MM.1S (cell line): Measurements from ENCODE around the gene SCAPER.
"Not testable (repeated sequence)": the region's sequence is repeated elsewhere in the genome, so short reads cannot be mapped to it uniquely, and the experiment has no call there.

ENCODE experiments used
- DNase-seq: peaks from one replicate; pipeline ENCODE4 v3.0.0-alpha.2; 2015
- H2AFZ ChIP-seq: fragments of 300-600 bp; sonication (generic); 2 replicates; pipeline ENCODE4 v1.6.0; 2016; ENCODE audit warnings: antibody characterized with exemption, low read length
- H3F3A ChIP-seq: fragments of 300-600 bp; sonication (generic); 2 replicates; pipeline ENCODE4 v1.6.1; 2016; ENCODE audit warnings: mild to moderate bottlenecking, antibody characterized with exemption, low read length, moderate library complexity, mixed read lengths; ENCODE audit not compliant: insufficient read depth
- H3K27ac ChIP-seq: fragments of 300-600 bp; sonication (generic); 2 replicates; pipeline ENCODE4 v1.5.1; 2016; ENCODE audit warnings: mild to moderate bottlenecking, low read length
- H3K27me3 ChIP-seq: fragments of 300-600 bp; sonication (generic); replicated peaks from 2 replicates; pipeline ENCODE4 v1.6.0; 2016; ENCODE audit warnings: low read length; ENCODE audit not compliant: insufficient read depth
- H3K36me3 ChIP-seq: fragments of 300-600 bp; sonication (generic); replicated peaks from 2 replicates; pipeline ENCODE4 v1.6.1; 2016; ENCODE audit warnings: mild to moderate bottlenecking, low read length, mixed read lengths; ENCODE audit not compliant: insufficient read depth
- H3K4me1 ChIP-seq: fragments of 300-600 bp; sonication (generic); 2 replicates; pipeline ENCODE4 v1.6.1; 2016; ENCODE audit warnings: low read length, mixed read lengths
- H3K4me2 ChIP-seq: fragments of 300-600 bp; sonication (generic); 2 replicates; pipeline ENCODE4 v1.6.0; 2016; ENCODE audit warnings: low read depth, low read length
- H3K4me3 ChIP-seq: fragments of 300-600 bp; sonication (generic); 2 replicates; pipeline ENCODE4 v1.5.1; 2016; ENCODE audit warnings: low read length, mixed read lengths
- H3K79me2 ChIP-seq: fragments of 300-600 bp; sonication (generic); 2 replicates; pipeline ENCODE4 v1.6.1; 2016; ENCODE audit warnings: mixed run types, low read length, mixed read lengths
- H3K9ac ChIP-seq: fragments of 300-600 bp; sonication (generic); 2 replicates; pipeline ENCODE4 v1.6.1; 2016; ENCODE audit warnings: low read length, mixed read lengths
- H3K9me2 ChIP-seq: fragments of 300-600 bp; sonication (generic); replicated peaks from 2 replicates; pipeline ENCODE4 v1.6.1; 2016; ENCODE audit warnings: mild to moderate bottlenecking, low read length, mixed read lengths; ENCODE audit not compliant: insufficient read depth
- H3K9me3 ChIP-seq: fragments of 300-600 bp; sonication (generic); replicated peaks from 2 replicates; pipeline ENCODE4 v1.6.1; 2016; ENCODE audit warnings: mild to moderate bottlenecking, low read length, mixed read lengths; ENCODE audit not compliant: insufficient read depth
- H4K20me1 ChIP-seq: fragments of 300-600 bp; sonication (generic); 2 replicates; pipeline ENCODE4 v1.6.1; 2016; ENCODE audit warnings: mild to moderate bottlenecking, low read length, moderate library complexity, mixed read lengths; ENCODE audit not compliant: insufficient read depth
- CTCF ChIP-seq: fragments of 300-600 bp; sonication (generic); IDR thresholded peaks from 2 replicates; pipeline ENCODE4 v1.5.1; 2016; ENCODE audit warnings: antibody characterized with exemption, low read length, mixed read lengths
- EZH2 ChIP-seq: fragments of 300-600 bp; sonication (generic); optimal IDR thresholded peaks from 2 replicates; pipeline ENCODE3; 2017; ENCODE audit warnings: low read depth, mild to moderate bottlenecking, antibody characterized with exemption, low read length, mixed read lengths
- EZH2phosphoT487 ChIP-seq: fragments of 300-600 bp; sonication (generic); IDR thresholded peaks from 2 replicates; pipeline ENCODE4 v1.6.1; 2018; ENCODE audit warnings: antibody characterized with exemption, low read length

SCAPER gene

GRCh38 chr15:76885212-76885611 lies 19.9 kb downstream of the SCAPER start:
- no peak overlapping the region for H3K4me3 ChIP-seq
- peaks cover 17% of the 10 kb centered on the region for H3K79me2 ChIP-seq
- no peak for TF ChIP-seq EZH2phosphoT487
- H3K36me3 ChIP-seq, result no peaks in the 10 kb centered on the region
- DNase-seq, result no peak
- H3K9ac ChIP-seq, result no peak overlapping the region
- H3K9me2 ChIP-seq, result no peaks in the 10 kb centered on the region
- H2AFZ ChIP-seq, result no peak overlapping the region
- no peaks in the 10 kb centered on the region for H3K4me1 ChIP-seq
- no peaks in the 10 kb centered on the region for H3K9me3 ChIP-seq
- no peak overlapping the region for H3K27ac ChIP-seq
- H4K20me1 ChIP-seq, result no peaks in the 10 kb centered on the region
- no peak overlapping the region for H3K4me2 ChIP-seq
- no peaks in the 10 kb centered on the region for H3F3A ChIP-seq
- H3K27me3 ChIP-seq, result no peaks in the 10 kb centered on the region

DNA sequence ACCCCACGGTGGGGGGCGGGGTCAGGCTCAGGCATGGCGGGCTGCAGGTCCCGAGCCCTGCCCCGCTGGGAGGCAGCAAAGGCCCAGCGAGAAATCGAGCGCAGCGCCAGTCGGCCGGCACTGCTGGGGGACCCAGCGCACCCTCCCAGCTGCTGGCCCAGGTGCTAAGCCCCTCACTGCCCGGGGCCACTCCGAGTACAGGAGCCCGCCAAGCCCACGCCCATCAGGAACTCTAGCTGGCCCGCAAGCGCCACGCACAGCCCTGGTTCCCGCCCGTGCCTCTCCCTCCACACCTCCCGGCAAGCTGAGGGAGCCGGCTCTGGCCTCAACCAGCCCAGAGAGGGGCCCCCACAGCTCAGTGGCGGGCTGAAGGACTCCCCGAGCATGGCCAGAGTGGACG lies 29.2 kb downstream of the SCAPER start:
- Histone ChIP-seq H3K9me3 (no peaks in the 10 kb centered on the region), H3K4me2 (no peak overlapping the region), H3K9ac (no peak overlapping the region), H3K36me3 (no peaks in the 10 kb centered on the region), H3F3A (no peaks in the 10 kb centered on the region), H3K9me2 (no peaks in the 10 kb centered on the region), H3K4me1 (no peaks in the 10 kb centered on the region; the same call in 1 of the 2 replicates), H3K27me3 (no peaks in the 10 kb centered on the region), H4K20me1 (no peaks in the 10 kb centered on the region), H3K4me3 (no peak overlapping the region), H3K27ac (no peak overlapping the region), H3K79me2 (no peaks in the 10 kb centered on the region), H2AFZ (no peak overlapping the region)
- no peak for DNase-seq
- TF ChIP-seq CTCF (no peak), EZH2phosphoT487 (no peak), EZH2 (no peak)

DNA sequence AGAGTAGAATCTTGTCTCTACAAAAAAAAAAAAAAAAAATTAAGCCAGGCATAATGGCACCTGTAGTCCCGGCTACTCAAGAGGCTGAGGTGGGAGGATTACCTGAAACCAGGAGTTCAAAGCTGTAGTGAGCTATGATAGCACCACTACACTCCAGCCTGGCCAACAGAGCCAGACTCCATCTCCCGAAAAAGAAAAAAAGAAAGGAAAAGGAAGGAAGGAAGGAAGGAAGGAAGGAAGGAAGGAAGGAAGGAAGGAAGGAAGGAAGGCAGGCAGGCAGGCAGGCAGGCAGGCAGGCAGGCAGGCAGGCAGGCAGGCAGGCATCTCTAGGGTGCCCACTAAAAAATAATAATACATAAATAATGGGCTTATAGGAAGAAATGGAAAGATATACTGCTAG lies 32.1 kb downstream of the SCAPER start:
- not testable (repeated sequence) for H3K4me1 ChIP-seq, H3K9me2 ChIP-seq, H3K4me3 ChIP-seq, H3K9me3 ChIP-seq, H3K4me2 ChIP-seq, H3K27ac ChIP-seq, H4K20me1 ChIP-seq, H3K9ac ChIP-seq, H3F3A ChIP-seq, DNase-seq, H3K79me2 ChIP-seq, H2AFZ ChIP-seq, H3K27me3 ChIP-seq, H3K36me3 ChIP-seq

DNA sequence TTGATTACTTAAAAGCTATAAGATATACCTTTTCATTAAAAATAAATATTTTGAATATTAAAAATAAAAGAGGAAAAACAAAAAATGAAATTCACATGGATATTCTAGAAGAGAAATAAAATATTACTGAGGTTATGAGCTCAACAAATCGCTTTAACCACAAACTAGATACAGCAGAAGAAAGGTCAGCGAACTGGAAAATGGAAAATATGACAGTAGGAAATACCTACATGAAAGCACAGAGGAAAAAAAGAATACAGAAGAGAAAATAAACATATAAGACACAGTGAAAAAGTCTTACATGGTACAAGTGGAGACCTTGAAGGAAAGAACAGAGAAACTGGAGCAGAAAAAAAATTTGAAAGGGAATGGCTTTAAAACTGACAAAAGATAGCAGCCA lies 33.2 kb downstream of the SCAPER start:
- no peak for DNase-seq
- no peak overlapping the region for H3K4me3 ChIP-seq
- H3K4me1 ChIP-seq, result no peaks in the 10 kb centered on the region
- no peak overlapping the region for H3K4me2 ChIP-seq
- H3K9me2 ChIP-seq, result no peaks in the 10 kb centered on the region
- H3K36me3 ChIP-seq, result no peaks in the 10 kb centered on the region
- TF ChIP-seq CTCF, result no peak
- TF ChIP-seq EZH2phosphoT487, result no peak
- TF ChIP-seq EZH2, result no peak
- H3K79me2 ChIP-seq, result no peaks in the 10 kb centered on the region
- H3F3A ChIP-seq, result no peaks in the 10 kb centered on the region
- no peaks in the 10 kb centered on the region for H4K20me1 ChIP-seq
- H2AFZ ChIP-seq, result no peak overlapping the region
- no peak overlapping the region for H3K9ac ChIP-seq
- H3K27ac ChIP-seq, result no peak overlapping the region
- H3K27me3 ChIP-seq, result no peaks in the 10 kb centered on the region
- H3K9me3 ChIP-seq, result no peaks in the 10 kb centered on the region
